DMS153 (cell line): ENCODE measurements around the gene PPP2R2C.

Experiments
- DNase-seq: peaks from one replicate; lab custom pipeline; 2025; lab: John Stamatoyannopoulos, UW

PPP2R2C gene

DNA sequence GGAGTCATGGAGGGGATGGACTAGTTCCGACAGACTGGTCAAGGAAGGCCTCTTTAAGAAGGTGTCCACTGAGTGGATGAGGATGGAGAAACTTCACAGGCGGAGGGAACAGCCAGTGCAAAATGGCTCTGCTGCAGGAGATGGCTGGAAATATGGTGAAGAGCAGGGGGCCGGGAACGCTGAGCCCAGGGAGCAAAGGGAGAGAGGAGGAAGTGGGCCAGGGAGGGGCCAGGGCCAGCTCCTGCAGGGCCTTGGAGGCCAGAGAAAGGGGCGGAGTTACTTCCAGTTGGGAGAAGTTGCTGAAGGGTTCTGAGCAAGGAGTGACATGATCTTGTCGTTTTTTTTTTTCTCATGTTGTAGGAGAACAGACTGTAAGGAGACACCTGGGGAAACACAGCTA is 108.3 kb downstream of the PPP2R2C start:
- no peak for DNase-seq

DNA sequence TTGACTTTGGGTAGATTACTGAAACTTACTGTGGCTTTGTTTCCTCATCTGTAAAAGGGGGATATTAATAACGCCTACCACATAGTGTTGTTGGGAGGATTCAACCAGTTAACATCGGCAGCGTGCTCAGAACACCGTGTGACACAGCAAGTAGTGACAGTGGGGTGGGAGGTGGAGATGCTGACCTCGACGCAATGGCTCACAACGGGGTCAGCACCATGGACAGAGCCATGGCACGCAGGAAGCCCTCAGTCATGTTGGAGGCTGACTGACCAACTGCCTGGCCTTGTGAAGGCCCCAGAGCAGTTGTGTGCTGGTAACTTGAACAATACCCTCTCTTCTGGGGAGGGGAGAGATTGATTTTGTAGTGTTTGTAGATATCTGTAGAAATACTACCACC is 109.5 kb downstream of the PPP2R2C start:
- no peak for DNase-seq

DNA sequence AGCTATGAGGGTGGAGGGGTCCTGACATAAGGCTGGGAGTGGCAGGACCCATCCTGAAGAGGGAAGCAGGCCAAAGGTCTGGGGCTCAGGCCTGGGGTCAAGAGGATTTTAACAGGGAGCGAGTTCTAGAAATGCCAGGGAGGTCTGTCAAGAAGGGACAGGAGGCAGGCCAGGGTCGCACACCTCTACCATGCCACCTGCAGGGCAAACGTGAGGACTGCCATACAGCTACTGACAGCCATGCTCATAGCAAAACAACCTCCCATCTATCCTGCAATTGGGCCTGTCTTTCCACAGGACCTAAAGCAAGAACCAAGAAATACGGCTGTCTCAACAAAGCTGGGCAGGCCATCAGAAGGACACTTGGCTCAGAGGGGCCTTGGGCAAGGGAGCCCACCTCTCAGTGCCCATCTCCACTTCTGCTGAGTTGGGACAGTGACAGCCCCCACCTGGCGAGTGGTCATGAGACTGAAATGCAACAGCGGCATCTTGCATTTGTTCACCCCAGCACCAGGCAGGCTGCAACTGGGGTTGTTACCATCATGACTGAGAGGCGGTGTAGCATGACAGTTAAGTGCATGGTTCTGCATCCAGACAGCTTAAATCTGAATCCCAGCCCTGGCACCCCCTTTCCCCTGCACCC is 110.0 kb downstream of the PPP2R2C start:
- DNase-seq = no peak

DNA sequence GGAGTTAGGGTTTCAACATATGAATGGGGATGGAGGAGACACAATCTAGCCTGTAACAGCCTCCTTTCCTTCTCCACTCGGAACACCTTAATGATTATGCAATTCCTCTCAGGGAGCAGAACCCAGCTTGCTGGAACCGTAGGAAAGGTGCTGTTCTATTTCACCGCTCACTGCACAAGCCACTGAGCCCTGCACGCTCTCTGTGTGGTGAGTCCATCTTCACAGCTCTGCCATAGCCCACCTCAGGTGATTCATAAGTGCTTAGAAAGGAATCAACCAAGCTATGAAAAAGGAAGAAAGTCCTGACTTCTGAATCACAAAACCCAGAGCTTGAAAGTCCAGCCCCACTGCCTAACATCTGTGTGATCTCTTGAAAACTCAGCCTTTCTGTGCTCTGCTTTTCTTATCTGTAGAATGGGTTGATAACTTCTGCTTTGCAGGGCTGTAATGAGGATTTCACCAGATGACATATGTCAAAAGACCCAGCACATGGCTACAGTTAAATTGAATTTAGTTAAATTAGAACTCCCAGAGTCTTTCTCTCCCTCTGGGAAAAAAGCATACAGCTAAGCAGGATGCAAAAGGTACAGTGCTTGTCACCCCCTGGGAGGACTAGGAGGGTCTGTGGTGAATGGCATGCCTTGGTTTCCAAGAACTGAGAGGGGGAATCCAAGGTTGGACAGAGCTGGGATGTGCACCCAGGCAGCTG is 111.2 kb downstream of the PPP2R2C start:
- DNase-seq = no peak

DNA sequence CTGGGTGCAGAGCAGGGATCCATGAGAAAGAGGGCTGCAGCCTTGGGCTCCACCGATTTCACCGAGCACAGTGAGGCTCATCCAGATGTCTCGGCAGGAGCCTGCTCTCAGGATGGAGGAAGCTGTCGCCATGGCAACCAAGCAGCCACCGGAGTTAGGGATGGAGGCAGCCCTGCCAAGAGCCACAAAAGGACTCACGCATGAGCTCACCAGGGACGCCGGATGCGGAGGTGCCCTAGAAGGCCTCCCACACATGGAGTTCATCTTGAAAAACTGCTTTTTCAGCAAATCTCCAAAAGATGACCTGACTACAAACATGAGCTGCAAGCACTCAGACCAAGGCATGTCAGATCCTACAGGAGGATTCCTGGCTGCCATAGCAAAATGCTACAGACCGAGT is 112.0 kb downstream of the PPP2R2C start:
- no peak for DNase-seq

DNA sequence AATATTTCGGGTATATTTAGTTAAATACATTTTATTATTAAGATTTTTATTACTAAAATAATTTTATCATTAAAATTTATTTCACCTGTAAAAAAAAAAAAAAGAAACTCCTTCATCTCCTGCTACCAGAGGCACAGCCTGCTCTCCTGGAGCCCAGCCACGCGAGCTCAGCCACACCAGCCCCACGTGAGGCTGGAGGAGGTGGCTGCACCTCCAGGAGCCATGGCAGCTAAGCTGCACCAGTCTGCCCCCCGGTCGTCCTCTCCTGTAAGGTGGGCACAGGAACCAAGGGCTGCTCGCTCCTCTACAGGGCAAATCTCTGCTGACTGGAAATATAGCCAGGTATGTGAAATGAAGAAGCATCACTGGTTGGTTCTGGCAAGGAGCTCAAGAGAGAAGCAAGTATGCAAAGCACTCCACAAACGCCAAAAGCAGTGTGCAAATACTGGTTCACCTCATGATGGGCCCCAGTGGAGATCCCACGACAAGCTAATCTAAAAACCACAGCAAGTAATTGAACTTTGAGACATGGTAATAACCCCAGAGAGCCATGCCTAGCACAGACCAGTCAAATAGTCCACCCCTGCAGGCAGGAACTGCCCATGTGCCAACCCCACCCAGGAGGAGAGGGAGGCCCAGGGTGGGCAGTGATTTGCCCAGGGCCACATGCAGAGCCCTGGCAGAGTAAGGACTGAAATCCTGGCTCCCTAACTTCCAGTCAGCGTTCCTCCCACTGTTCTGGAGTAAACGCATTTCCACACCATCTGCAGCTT is 112.7 kb downstream of the PPP2R2C start:
- no peak for DNase-seq

DNA sequence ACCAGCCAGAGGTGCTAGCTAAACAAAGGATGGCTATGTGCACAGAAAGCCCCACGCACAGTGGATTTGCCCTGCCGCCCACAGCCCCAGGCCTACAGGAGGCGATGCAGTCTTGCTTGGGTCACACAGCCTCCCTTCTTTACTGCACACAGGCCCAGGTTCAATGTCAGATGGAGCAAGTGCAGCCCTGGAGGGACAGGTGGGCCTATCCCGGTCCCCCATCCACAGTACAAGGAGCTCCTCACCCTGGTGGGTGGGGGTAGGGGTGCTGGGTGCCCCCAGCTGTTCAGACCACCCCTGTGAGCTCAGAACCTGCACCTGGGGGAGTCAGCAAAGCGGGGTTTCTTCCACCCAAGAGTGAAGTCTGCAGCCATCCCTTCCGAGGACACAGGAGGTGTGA is 114.9 kb downstream of the PPP2R2C start:
- no peak for DNase-seq

DNA sequence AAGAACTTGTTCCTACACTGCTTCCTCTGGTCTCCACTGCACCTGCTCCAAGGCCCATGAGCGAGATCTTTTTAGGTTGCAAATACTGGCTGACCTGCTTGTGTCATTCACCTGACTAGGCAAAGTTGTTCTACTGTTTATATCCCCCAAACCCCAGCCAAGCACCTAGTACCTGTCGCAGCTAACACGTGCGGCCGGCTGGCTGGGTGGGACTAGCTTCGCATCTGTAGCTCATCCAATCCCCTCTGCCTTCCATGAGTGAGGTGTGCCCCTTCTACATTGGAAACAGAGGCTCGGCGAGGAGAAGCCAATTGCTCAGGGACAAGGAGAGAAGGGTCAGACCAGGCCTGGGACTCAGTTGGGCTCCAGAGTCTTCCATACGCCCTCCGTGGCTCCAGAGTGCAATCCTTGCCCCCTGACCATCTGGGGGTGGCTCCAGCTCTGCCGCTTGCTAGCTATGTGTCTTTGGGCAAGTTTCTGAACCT is 116.3 kb downstream of the PPP2R2C start:
- DNase-seq = no peak

DNA sequence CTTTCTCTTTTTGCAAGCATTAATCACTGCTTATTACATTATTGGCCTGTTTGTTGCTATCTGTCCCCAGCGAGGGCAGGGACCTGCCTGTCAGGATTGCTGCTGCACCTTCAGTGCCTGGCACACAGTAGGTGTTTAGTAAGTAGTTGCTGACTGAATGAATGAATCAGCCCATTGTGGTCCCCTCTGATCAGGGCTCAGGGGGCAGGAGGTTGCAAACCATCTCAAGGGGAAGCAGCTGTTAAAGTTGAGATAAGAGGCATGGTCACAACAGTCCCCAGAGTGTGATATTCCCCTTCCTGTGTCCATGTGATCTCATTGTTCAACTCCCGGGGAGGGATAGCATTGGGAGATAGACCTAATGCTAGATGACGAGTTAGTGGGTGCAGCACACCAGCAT is 117.4 kb downstream of the PPP2R2C start:
- DNase-seq = no peak

DNA sequence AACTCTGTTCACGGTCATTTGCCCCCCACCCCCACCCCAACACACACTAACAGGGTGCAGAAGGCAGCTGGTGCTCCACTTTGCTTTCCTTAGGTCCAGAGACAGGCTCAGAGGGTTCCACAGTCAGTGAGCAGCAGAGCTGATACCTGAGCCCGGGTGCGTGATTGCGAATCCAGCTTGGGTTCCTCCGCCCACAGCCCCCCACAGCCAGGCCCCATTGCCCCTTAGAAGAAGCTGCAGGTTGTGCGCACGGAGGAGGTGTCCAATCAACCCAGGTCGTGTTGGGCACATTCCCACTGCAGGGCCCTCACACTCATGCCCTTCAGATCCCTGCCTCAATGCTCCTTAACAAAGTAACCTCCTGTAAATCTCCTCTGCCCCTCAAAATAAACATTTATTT is 117.8 kb downstream of the PPP2R2C start:
- no peak for DNase-seq

DNA sequence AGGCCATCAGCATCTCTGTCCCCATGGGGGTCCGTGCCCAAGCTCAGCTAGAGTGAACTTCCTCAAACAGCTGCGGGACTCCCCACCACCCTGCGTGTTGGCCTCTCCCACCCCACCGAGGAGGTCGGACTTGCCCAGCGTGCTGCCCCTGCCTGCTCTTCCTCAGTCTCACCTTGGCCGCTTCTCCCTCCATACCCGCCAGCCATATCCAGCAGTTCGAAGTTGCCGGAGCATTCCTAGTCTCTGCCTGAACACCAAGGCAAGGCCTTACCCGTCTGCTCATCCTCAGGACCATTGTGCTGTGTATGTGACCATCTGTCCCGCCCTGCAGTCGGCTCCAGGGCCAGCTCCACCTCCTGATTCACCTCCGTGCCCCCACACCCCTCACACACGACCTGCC is 118.3 kb downstream of the PPP2R2C start:
- no peak for DNase-seq

DNA sequence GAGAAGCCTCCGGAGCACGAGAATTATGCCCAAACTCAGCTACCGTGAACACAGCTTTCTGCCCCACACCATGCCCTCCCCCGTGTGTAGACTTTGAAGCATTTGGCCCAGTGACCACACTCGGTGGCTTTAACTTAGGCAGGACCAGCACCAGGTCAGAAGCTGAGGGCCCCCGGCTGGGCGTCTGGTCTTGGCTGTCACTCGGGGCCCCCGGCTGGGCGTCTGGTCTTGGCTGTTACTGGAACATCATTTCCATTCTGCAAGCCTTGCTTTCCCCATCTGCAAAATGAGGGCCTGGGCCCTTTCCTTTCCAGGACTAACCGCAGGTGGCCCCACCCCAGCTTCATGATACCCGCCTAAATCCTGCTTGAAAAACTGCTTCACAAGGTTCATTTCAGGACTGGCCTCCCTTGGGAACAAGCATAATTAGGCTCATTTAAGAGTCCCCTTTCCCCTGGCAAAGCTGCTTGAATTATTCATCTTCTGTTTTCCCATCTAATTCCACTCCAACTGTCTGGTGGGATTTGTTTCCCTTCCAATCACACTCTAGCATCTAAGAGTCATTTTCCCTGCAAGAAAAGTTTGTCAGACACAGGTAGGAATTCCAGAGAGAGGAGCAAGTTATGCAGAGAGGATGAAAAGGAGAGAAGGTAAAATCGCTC is 120.3 kb downstream of the PPP2R2C start:
- no peak for DNase-seq

DNA sequence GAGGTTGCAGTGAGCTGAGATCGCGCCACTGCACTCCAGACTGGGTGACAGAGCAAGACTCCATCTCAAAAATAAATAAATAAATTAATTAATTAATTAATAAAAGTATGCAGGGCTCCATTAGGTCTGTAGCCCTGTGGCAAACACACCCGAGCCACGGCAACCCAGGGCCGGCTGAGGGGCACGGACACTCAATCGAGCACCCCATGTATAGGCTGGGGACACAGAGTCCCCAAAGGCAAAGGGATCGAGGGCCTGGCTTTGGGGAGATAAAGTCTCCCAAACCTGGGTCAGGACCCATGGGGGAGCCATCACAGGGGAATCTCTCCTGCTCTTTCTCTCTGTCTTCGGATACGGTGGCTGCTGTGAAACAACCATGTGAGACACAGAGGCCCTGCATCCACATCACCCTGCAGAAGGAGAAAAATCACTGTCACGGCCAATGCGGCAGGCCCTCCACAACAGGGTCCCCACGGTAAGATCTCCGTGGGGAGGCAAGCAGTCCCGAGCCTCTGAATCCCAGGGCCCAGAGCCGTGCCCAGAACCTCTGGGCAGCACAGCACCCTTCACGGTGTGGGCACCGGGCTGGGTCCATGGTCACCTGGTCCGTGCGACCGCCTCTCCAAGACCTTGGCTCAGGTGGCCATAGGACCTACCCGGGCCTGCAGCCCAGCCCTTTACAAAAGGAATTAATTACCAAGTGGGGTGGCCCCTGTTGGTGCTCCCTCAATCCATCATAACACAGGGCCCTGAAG is 121.0 kb downstream of the PPP2R2C start:
- DNase-seq = no peak

DNA sequence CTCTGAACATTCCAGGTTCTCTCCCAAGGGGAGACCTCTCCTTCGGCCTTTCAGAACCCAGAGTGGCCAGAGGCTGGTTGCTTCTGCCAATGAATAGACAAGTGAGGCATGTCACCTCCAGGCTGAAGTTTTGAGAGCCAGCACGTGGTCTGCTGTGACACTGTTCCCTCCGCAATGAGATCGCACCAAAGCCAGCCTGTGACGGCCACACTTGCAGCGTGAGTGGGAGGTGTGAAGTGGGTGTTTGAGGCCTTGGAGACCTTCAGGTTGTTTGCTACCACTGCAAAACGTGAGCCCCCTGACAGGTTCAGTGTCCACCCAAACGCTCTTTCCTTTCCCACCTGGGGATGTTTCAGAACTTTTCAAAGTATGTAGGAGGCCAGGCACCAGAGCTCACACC is 121.8 kb downstream of the PPP2R2C start:
- no peak for DNase-seq

DNA sequence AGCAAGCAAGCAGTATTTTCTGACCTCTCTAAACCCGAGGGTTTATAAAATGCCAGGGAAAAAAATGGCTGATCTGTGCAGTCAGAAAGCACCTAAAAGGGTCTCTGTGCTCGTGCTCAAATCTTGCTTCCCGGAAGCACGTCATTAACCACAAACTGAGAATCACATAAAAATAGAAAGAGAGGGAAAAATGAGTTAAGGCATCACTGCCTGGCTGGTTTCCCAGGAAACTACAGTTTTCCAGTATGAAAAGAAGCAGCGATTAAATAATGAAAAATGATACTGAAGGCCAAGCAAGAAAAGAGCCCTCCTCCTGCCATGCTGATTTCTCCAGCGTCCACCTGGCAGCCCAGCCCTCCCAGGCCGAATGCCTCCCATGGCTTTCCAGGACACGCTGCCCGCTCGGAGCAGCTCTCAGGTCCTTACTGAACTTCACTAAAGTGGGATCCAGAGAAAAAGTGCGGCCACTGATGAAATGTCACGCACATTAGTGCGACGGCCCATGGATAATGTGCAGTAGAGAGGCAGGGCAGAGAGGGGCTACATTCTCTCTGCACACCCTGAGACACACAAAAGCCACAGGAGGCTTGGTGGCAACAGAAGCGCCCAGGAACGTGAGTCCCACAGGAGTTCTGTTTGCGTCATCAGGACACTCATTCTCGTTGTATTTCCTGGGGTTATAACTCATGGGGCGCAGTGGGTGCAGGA is 122.4 kb downstream of the PPP2R2C start:
- no peak for DNase-seq

DNA sequence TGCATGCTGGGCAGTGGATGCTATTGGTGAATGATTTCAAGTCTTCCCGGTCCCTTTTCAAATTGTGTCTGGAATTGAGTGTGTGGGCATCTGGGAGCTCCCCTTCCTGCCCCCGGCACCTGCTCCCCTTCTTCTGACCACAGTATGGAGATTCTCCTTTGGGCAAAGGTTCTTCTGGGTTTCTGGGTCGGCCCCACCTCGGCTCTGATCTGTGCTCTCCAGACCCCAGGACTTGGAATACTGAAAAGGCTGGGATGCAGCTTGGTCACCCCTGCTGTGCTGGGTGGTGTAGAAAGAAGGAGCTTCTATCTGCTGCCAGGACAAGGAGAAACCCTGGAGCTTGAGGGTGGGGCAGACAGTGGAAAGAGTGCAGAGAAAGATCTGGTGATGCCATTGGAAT is 124.0 kb downstream of the PPP2R2C start:
- DNase-seq = no peak

DNA sequence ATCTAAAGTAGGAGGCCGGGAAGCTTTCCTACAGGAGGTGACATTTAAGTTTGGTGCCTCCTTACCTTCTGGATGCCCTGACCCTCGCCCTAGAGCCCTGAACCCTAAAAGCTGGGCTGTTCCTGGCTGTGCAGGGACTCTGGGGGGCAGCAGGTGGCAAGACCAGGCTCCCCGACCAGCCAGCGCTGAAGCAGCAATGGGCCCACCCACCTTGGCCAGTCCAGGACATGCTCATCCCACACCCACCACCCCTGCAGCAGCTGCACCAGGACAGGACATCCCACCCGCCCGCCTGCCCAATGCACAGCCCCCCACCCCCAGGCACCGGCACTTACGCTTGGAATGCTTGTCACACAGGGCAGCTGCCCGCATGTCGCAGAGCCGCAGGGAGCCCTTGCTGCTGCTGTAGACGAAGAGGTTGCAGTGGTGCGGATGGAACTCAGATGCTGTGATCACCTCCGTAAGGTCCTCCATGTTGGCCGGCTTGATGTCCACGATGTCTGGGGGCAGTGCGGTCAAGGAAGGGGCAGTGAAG is 124.8 kb downstream of the PPP2R2C start:
- no peak for DNase-seq

DNA sequence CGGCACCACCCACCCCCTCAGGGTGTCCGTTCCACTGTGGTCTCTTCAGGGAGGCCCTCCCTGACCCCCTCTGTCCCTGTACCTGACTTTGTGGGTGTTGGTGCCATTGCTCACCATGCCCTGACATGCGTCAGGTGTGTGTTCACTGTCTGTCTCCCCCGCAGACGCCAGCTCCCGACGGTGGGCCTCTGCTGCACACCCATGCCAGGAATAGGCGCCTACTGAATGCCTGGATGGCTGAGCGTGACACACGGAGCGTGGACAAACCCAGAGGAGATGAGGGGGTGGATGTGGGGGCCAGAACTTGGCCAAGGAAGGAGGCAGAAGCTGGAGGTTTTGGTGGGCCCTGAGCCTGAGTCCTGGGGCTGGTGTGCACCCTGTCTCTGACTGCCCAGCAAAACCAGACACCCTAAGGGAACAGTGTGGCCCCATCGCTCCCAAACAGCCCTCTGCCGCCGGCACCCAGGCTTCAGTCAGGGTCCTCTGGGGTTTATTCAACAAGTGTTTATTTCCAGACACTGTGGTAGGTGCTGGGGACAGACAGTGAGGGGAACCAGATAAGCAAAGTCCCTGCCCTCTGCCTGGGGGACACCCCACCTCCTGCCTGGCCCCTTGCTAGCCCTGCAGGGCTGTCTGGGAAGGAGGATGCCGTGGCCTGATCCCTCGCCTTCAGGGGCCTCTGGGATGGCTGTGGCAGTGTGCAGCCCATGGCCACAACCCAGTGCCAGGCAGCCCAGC is 125.9 kb downstream of the PPP2R2C start:
- no peak for DNase-seq

DNA sequence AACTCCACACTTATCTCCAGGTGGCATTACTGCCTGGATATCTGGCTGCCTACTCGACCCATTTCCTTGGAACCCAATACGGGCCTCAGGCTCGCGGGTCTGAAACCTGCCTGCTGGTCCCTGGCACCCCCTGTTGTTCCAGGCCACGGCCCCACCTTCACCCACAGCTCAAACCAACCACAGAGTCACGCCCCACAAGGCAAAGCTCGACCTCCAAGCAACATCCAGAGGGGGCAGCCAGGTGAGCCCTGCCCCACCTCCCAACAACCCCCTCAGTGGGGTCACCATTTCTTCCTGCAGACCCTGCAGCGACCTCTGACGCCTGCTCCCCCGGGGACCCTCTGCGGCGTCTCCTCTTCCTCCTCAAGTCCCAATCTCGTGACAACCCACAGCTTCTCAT is 126.5 kb downstream of the PPP2R2C start:
- no peak for DNase-seq
